Calu3 (cell line): Measurements from ENCODE around the gene TTC6. TPM values are rescaled to one million over a fixed set of nuclear protein-coding genes. Genes with fewer than 3 reads are reported as not detected.

ENCODE experiments used
- BruUV-seq: library from RNA; stranded (reverse); fragments of 400-500 nt; replicated peaks from 2 replicates; lab custom pipeline; 2021; lab: Mats Ljungman, UMichigan
- CTCF ChIA-PET: fragments of 300-600 bp; sonication (Branson Sonifier 250); formaldehyde crosslinking; loops from one replicate; lab custom pipeline; 2022; ENCODE audit warnings: antibody characterized with exemption; lab: Charles Lee
- DNase-seq: peaks from one replicate; pipeline ENCODE4 v3.0.0; 2022
- H3K27ac Mint-ChIP-seq: one replicate; pipeline ENCODE4 v1.8.0; 2022; ENCODE audit warnings: mixed read lengths; ENCODE audit not compliant: unreplicated experiment
- H3K27me3 Mint-ChIP-seq: one replicate; pipeline ENCODE4 v1.8.0; 2022; ENCODE audit warnings: mixed read lengths; ENCODE audit not compliant: unreplicated experiment
- H3K36me3 Mint-ChIP-seq: one replicate; pipeline ENCODE4 v1.8.0; 2022; ENCODE audit warnings: mild to moderate bottlenecking, moderate library complexity, mixed read lengths; ENCODE audit not compliant: insufficient read depth, unreplicated experiment
- H3K4me1 Mint-ChIP-seq: one replicate; pipeline ENCODE4 v1.8.0; 2022; ENCODE audit warnings: mild to moderate bottlenecking, low read depth, mixed read lengths; ENCODE audit not compliant: unreplicated experiment
- H3K4me3 Mint-ChIP-seq: one replicate; pipeline ENCODE4 v1.8.0; 2022; ENCODE audit warnings: mild to moderate bottlenecking, low read depth, moderate library complexity, mixed read lengths; ENCODE audit not compliant: unreplicated experiment
- H3K9me3 Mint-ChIP-seq: one replicate; pipeline ENCODE4 v1.8.0; 2022; ENCODE audit warnings: low read depth, mixed read lengths; ENCODE audit not compliant: unreplicated experiment
- CTCF ChIP-seq: fragments of 200-600 bp; IDR thresholded peaks from one replicate; pipeline ENCODE4 v1.8.0; 2022; ENCODE audit warnings: antibody characterized with exemption; ENCODE audit not compliant: unreplicated experiment
- intact Hi-C: fragments of 100-400 bp; cut with micrococcal nuclease; formaldehyde crosslinking; loops from one replicate; pipeline ENCODE4 v1.10.0; 2022; ENCODE audit not compliant: unreplicated experiment
- total RNA-seq: library from RNA; stranded (reverse); gene quantifications from 2 replicates; pipeline ENCODE4 v1.2.3, GENCODE V29; 2022

Gene TTC6
- total RNA-seq, 1 experiment from 2014 or later: 13.8 TPM

DNA sequence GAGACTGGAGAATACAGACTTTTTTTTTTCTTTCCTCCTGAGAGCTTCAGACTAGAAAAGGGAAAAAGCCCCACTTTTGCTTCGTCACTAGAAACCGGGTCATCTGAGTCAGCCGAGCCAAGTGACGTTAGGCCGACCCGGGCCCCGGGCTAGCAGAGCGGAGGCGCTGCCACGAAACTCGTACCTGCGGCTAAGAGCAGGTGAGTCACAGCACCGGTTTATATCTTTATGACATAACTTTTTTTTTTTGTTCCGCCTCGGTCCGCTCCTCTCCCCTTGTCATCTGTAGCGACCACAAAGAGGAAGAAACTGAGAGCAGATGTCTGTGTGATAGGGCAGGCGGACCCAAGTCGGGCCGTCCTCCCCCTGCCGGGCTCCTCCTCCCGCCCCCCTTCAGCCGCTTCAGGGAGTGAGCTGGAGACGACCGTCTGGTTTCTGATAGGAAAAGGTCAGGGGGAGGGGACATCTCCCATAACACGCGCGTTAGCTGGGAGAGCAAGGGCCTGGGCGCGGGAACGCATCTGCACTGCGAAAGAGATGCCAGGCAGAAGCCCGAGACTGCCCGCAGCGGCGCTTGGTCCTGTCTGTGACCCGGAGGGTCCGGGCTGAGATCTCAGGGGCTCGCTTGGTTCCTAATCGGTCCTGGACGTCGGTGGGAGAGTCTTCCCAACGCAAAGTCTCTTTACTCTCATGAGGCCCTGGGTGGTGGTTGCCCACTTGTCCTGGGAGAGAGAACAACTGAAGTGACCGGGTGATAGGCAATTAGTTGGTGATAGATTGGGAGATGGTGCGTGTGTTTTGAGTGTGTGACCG lies 586 bp downstream of the TTC6 start:
- intact Hi-C loops: loop anchor here (2.0 to 5.0 kb wide), 3 partner anchors 103 to 279 kb away; no protein-coding TSS in a partner anchor
- Mint-ChIP-seq H3K9me3 (no peaks in the 10 kb centered on the region), H3K27me3 (no peaks in the 10 kb centered on the region), H3K27ac (peak overlapping the region; percentile 98), H3K4me1 (peaks cover 13% of the 10 kb centered on the region), H3K4me3 (peak overlapping the region; percentile 81), H3K36me3 (peaks cover 79% of the 10 kb centered on the region)
- DNase-seq: peak; percentile 92
- TSS peak; percentile 79 for BruUV-seq
- no peak for TF ChIP-seq CTCF
- CTCF ChIA-PET: interaction anchor here (0.7 to 1.0 kb wide), 4 partner anchors 11 to 279 kb away, joined by 3 to 4 read pairs (median 4); no protein-coding TSS in a partner anchor

GRCh38 chr14:37596790-37597472 lies 1.5 kb downstream of the TTC6 start:
- intact Hi-C loops: loop anchor here (2.0 to 5.0 kb wide), 2 partner anchors 102 to 200 kb away; no protein-coding TSS in a partner anchor
- no peaks in the 10 kb centered on the region for H3K9me3 Mint-ChIP-seq
- no peak for TF ChIP-seq CTCF
- H3K4me1 Mint-ChIP-seq: peaks cover 16% of the 10 kb centered on the region
- CTCF ChIA-PET: interaction anchor here (0.7 kb wide), 1 partner anchor 10 kb away, joined by 4 read pairs; no protein-coding TSS in a partner anchor
- H3K4me3 Mint-ChIP-seq: peak overlapping the region; percentile 81
- H3K36me3 Mint-ChIP-seq: peaks cover 70% of the 10 kb centered on the region
- no TSS peak for BruUV-seq
- no peak for DNase-seq
- no peaks in the 10 kb centered on the region for H3K27me3 Mint-ChIP-seq
- H3K27ac Mint-ChIP-seq: peak overlapping the region; percentile 98

DNA sequence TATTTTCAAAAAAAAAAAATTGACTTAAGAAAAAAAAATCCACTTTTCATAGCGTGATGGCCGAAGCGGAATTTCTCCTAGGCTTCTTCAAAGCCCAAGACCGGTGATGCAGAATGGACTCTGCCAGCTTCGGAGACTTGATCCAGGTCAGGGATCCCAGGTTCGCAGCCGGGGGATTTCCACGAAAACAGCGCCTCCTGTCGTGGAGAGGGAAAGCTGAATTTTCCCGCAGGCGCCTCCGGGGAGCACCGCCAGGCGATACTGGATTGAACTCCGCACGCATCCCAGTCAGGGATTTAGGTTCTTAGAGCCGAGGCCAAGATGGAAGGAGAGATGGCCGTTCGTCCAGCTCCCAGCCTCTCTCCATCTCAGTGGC lies 2.1 kb downstream of the TTC6 start:
- Mint-ChIP-seq H3K4me3 (no peak overlapping the region), H3K4me1 (peaks cover 17% of the 10 kb centered on the region), H3K27ac (no peak overlapping the region), H3K27me3 (no peaks in the 10 kb centered on the region), H3K36me3 (peaks cover 64% of the 10 kb centered on the region), H3K9me3 (no peaks in the 10 kb centered on the region)
- intact Hi-C loops: loop anchor here (2.0 to 5.0 kb wide), 2 partner anchors 101 to 200 kb away; no protein-coding TSS in a partner anchor
- no peak for DNase-seq
- CTCF ChIA-PET: interaction anchor here (0.7 kb wide), 1 partner anchor 10 kb away, joined by 4 read pairs; no protein-coding TSS in a partner anchor
- BruUV-seq: no TSS peak
- no peak for TF ChIP-seq CTCF

- no peak overlapping the region for H3K27ac Mint-ChIP-seq
- peaks cover 58% of the 10 kb centered on the region for H3K36me3 Mint-ChIP-seq
- H3K27me3 Mint-ChIP-seq: no peaks in the 10 kb centered on the region
- H3K4me3 Mint-ChIP-seq: peak overlapping the region; percentile 75
- intact Hi-C loops: loop anchor here (2.0 to 5.0 kb wide), 2 partner anchors 101 to 199 kb away; no protein-coding TSS in a partner anchor
- no peaks in the 10 kb centered on the region for H3K9me3 Mint-ChIP-seq
- no peak for DNase-seq
- no TSS peak for BruUV-seq
- CTCF ChIA-PET: no interaction called here
- H3K4me1 Mint-ChIP-seq: peaks cover 23% of the 10 kb centered on the region
- TF ChIP-seq CTCF: no peak
Observed at GRCh38 chr14:37597914-37598746, 2.7 kb downstream of the TTC6 start.
